AG08395 (cell line): ENCODE measurements around the gene PLA2G6.

Experiments used
- DNase-seq: peaks from one replicate; pipeline ENCODE4 v3.0.0; 2012; ENCODE audit warnings: mixed read lengths, low spot score

The PLA2G6 gene

GRCh38 chr22:38109371-38110001 is 72.1 kb downstream of the PLA2G6 start:
- no peak for DNase-seq

GRCh38 chr22:38108561-38109319 is 72.9 kb downstream of the PLA2G6 start:
- no peak for DNase-seq

- peak; percentile 44 for DNase-seq
Observed at GRCh38 chr22:38107692-38108515, 73.7 kb downstream of the PLA2G6 start.

GRCh38 chr22:38106814-38107578 is 74.6 kb downstream of the PLA2G6 start:
- DNase-seq: no peak

- DNase-seq: no peak
Observed at GRCh38 chr22:38104084-38104483, 77.5 kb downstream of the PLA2G6 start.

- no peak for DNase-seq
Observed at GRCh38 chr22:38103641-38104040, 78.0 kb downstream of the PLA2G6 start.

GRCh38 chr22:38098410-38099249 is 83.0 kb downstream of the PLA2G6 start:
- DNase-seq: peak; percentile 72

GRCh38 chr22:38097557-38098409 is 83.8 kb downstream of the PLA2G6 start:
- no peak for DNase-seq

- DNase-seq: no peak
Observed at GRCh38 chr22:38097058-38097457, 84.6 kb downstream of the PLA2G6 start.

GRCh38 chr22:38089474-38089851 is 92.2 kb downstream of the PLA2G6 start:
- DNase-seq: no peak

- DNase-seq: peak; percentile 31
Observed at GRCh38 chr22:38088629-38089473, 92.8 kb downstream of the PLA2G6 start.

GRCh38 chr22:38087855-38088254 is 93.8 kb downstream of the PLA2G6 start:
- no peak for DNase-seq

- DNase-seq: no peak
Observed at GRCh38 chr22:38086942-38087341, 94.7 kb downstream of the PLA2G6 start.

- DNase-seq: no peak
Observed at GRCh38 chr22:38086001-38086845, 95.4 kb downstream of the PLA2G6 start.

GRCh38 chr22:38085501-38085900 is 96.1 kb downstream of the PLA2G6 start:
- DNase-seq: no peak

- no peak for DNase-seq
Observed at GRCh38 chr22:38085056-38085455, 96.6 kb downstream of the PLA2G6 start.

GRCh38 chr22:38083931-38084631 is 97.5 kb downstream of the PLA2G6 start, which contains the start of gene SLC16A8:
SLC16A8 (minus strand) TSS chr22:38084184; CDS start chr22:38082873, 1,311 bp downstream.
- DNase-seq: no peak
